ENCODE data around the gene MGST1. TPM values are rescaled to one million over a fixed set of nuclear protein-coding genes. Genes with fewer than 3 reads are reported as not detected.

The MGST1 gene
- polyA plus RNA-seq, 2 of the 4 experiments (the other 2 are of a cell fraction): 949 to 1,309 TPM

- Histone ChIP-seq H3K4me3 (no peak overlapping the region), H3K27ac (no peak overlapping the region), H3K4me2 (no peak overlapping the region), H3K4me1 (no peaks in the 10 kb centered on the region), H3K9me3 (no peaks in the 10 kb centered on the region)
- no peak for FAIRE-seq
- TF ChIP-seq NR3C1 (IDR thresholded peaks at IDR 0.05) (no peak), HOXA7 (CRISPR knock-in tag; IDR thresholded peaks at IDR 0.05) (no peak), GATA3 (IDR thresholded peaks at IDR 0.05; ENCODE audit: borderline replicate concordance) (no peak), FOSL2 (IDR thresholded peaks at IDR 0.05) (no peak), FOSL2 (CRISPR knock-in tag; IDR thresholded peaks at IDR 0.05) (no peak), ESRRA (IDR thresholded peaks at IDR 0.05; ENCODE audit: borderline replicate concordance, low read length) (no peak), ZSCAN20 (CRISPR knock-in tag; IDR thresholded peaks at IDR 0.05) (no peak), EP300 (IDR thresholded peaks at IDR 0.05) (no peak), CBX2 (IDR thresholded peaks at IDR 0.05; ENCODE audit: borderline replicate concordance, low read depth) (no peak), CHD4 (IDR thresholded peaks at IDR 0.05; ENCODE audit: borderline replicate concordance) (no peak), MAX (IDR thresholded peaks at IDR 0.05) (no peak), POLR2A (IDR thresholded peaks at IDR 0.05; ENCODE audit: low read length) (no peak)
- TF ChIP-seq, protein P1, sequence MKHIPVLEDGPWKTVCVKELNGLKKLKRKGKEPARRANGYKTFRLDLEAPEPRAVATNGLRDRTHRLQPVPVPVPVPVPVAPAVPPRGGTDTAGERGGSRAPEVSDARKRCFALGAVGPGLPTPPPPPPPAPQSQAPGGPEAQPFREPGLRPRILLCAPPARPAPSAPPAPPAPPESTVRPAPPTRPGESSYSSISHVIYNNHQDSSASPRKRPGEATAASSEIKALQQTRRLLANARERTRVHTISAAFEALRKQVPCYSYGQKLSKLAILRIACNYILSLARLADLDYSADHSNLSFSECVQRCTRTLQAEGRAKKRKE (CRISPR knock-in tag; IDR thresholded peaks at IDR 0.05; ENCODE audit: low read depth): no peak
- TF ChIP-seq, protein P2, sequence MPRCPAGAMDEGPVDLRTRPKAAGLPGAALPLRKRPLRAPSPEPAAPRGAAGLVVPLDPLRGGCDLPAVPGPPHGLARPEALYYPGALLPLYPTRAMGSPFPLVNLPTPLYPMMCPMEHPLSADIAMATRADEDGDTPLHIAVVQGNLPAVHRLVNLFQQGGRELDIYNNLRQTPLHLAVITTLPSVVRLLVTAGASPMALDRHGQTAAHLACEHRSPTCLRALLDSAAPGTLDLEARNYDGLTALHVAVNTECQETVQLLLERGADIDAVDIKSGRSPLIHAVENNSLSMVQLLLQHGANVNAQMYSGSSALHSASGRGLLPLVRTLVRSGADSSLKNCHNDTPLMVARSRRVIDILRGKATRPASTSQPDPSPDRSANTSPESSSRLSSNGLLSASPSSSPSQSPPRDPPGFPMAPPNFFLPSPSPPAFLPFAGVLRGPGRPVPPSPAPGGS (IDR thresholded peaks at IDR 0.05): no peak
- 51% methylated on average over 2 of the region's 2 CpGs for WGBS (ENCODE audit: missing lambda C conversion rate)
- no peak for DNase-seq (ENCODE audit: low read depth in 1 of 2, low spot score in 1 of 2)
- POLR2A ChIA-PET: no interaction called here
- CTCF ChIA-PET: no interaction called here
- ATAC-seq: no peak
Measured at GRCh38 chr12:16299403-16299802, 48.0 kb upstream of the MGST1 start.

- Histone ChIP-seq H3K4me1 (no peaks in the 10 kb centered on the region), H3K4me2 (no peak overlapping the region), H3K9me3 (no peaks in the 10 kb centered on the region), H3K4me3 (no peak overlapping the region), H3K27ac (no peak overlapping the region)
- ChIA-PET CTCF (no interaction called here), POLR2A (no interaction called here)
- WGBS (ENCODE audit: missing lambda C conversion rate): 64% methylated on average over 1 of the region's 1 CpG
- FAIRE-seq (no peak), DNase-seq (ENCODE audit: low read depth in 1 of 2, low spot score in 1 of 2) (no peak), ATAC-seq (no peak)
- TF ChIP-seq, protein P3, sequence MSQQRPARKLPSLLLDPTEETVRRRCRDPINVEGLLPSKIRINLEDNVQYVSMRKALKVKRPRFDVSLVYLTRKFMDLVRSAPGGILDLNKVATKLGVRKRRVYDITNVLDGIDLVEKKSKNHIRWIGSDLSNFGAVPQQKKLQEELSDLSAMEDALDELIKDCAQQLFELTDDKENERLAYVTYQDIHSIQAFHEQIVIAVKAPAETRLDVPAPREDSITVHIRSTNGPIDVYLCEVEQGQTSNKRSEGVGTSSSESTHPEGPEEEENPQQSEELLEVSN (IDR thresholded peaks at IDR 0.05; ENCODE audit: borderline replicate concordance, low read depth): no peak
- TF ChIP-seq, protein P4, sequence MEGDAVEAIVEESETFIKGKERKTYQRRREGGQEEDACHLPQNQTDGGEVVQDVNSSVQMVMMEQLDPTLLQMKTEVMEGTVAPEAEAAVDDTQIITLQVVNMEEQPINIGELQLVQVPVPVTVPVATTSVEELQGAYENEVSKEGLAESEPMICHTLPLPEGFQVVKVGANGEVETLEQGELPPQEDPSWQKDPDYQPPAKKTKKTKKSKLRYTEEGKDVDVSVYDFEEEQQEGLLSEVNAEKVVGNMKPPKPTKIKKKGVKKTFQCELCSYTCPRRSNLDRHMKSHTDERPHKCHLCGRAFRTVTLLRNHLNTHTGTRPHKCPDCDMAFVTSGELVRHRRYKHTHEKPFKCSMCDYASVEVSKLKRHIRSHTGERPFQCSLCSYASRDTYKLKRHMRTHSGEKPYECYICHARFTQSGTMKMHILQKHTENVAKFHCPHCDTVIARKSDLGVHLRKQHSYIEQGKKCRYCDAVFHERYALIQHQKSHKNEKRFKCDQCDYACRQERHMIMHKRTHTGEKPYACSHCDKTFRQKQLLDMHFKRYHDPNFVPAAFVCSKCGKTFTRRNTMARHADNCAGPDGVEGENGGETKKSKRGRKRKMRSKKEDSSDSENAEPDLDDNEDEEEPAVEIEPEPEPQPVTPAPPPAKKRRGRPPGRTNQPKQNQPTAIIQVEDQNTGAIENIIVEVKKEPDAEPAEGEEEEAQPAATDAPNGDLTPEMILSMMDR (IDR thresholded peaks at IDR 0.05): no peak
Measured at GRCh38 chr12:16300122-16300521, 47.3 kb upstream of the MGST1 start.

GRCh38 chr12:16300736-16301135 is 46.7 kb upstream of the MGST1 start:
- TF ChIP-seq, protein P5, sequence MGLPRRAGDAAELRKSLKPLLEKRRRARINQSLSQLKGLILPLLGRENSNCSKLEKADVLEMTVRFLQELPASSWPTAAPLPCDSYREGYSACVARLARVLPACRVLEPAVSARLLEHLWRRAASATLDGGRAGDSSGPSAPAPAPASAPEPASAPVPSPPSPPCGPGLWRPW (IDR thresholded peaks at IDR 0.05): no peak
- FAIRE-seq (no peak), DNase-seq (ENCODE audit: low read depth in 1 of 2, low spot score in 1 of 2) (no peak), ATAC-seq (no peak)
- CTCF ChIA-PET: no interaction called here
- no peak overlapping the region for H3K27ac ChIP-seq
- no peaks in the 10 kb centered on the region for H3K4me1 ChIP-seq
- 87% methylated on average over 7 of the region's 7 CpGs for WGBS (ENCODE audit: missing lambda C conversion rate)
- H3K4me3 ChIP-seq: no peak overlapping the region
- H3K4me2 ChIP-seq: no peak overlapping the region
- no peaks in the 10 kb centered on the region for H3K9me3 ChIP-seq
- POLR2A ChIA-PET: no interaction called here

DNA sequence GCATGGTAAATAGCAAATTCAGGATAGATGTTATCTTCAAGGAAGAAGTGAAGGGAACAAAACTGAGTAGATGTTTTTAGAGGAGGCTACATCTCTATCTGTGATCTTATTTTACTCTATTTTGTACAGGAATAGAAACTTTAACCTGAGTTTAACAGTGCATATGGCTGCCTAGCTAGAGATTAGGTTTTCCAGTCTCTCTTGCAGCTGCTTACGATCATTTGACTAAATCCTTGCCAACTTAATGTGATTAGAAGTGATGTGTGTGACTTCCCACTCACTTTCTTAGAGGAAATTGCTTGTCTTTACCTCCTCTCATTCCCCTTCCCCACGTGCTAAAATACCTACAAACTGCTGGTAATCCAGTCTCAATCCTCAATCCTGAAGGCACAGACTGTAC is 43.5 kb upstream of the MGST1 start:
- ATAC-seq (no peak), DNase-seq (ENCODE audit: low read depth in 1 of 2, low spot score in 1 of 2) (no peak), FAIRE-seq (no peak)
- CTCF ChIA-PET: interaction anchor here (1.0 kb wide), 1 partner anchor 15 kb away, joined by 3 read pairs; no protein-coding TSS in a partner anchor
- H3K4me1 ChIP-seq: no peaks in the 10 kb centered on the region
- H3K4me3 ChIP-seq: no peak overlapping the region
- no peak overlapping the region for H3K4me2 ChIP-seq
- 49% methylated on average over 2 of the region's 2 CpGs for WGBS (ENCODE audit: missing lambda C conversion rate)
- POLR2A ChIA-PET: no interaction called here
- H3K9me3 ChIP-seq: peaks cover 2% of the 10 kb centered on the region
- H3K27ac ChIP-seq: no peak overlapping the region
- TF ChIP-seq RARB (CRISPR knock-in tag; IDR thresholded peaks at IDR 0.05) (no peak), NR3C1 (IDR thresholded peaks at IDR 0.05) (no peak), POLR2A (IDR thresholded peaks at IDR 0.05; ENCODE audit: low read length) (no peak), FOXS1 (CRISPR knock-in tag; IDR thresholded peaks at IDR 0.05) (no peak), TP53 (CRISPR knock-in tag; IDR thresholded peaks at IDR 0.05) (no peak)
- TF ChIP-seq, protein P3 (IDR thresholded peaks at IDR 0.05; ENCODE audit: borderline replicate concordance, low read depth): no peak

Data from A549 (cell line).